Erythroblast (primary cell): ENCODE measurements around the gene USP12.

Experiments
- GATA1 ChIP-seq: IDR thresholded peaks from 2 replicates; pipeline ENCODE4 v1.6.1; 2011; ENCODE audit warnings: low read depth, mild to moderate bottlenecking, control low read depth, low read length, moderate library complexity
- POLR2A ChIP-seq: IDR thresholded peaks from 2 replicates; pipeline ENCODE4 v1.6.1; 2011; ENCODE audit warnings: mild to moderate bottlenecking, low read length

- TF ChIP-seq POLR2A (no peak), GATA1 (no peak)
Measured at GRCh38 chr13:27043013-27043412, 128.6 kb downstream of the USP12 start.
